Measurements from ENCODE around the gene EPS8L2. TPM values are rescaled to one million over a fixed set of nuclear protein-coding genes. Genes with fewer than 3 reads are reported as not detected.

The EPS8L2 gene
- total and polyA plus RNA-seq, 2 of the 13 experiments (the other 11 are each of a cell fraction or from before 2014, with no cell fraction given) = 89.3 to 416 TPM

GRCh38 chr11:727859-728748 lies 22.1 kb downstream of the EPS8L2 start (continued):
- peak; percentile 52 for TF ChIP-seq MED8 (CRISPR knock-in tag; IDR thresholded peaks at IDR 0.05; ENCODE audit: insufficient replicate concordance)
- no peak for TF ChIP-seq LCORL (IDR thresholded peaks at IDR 0.05)
- TF ChIP-seq LCORL (CRISPR knock-in tag; IDR thresholded peaks at IDR 0.05) = peak; percentile 84
- TF ChIP-seq ZNF160 (CRISPR knock-in tag; IDR thresholded peaks at IDR 0.05) = 0 out of 2 replicates have a peak, but pooled peaks have one; percentile 22
- TF ChIP-seq AGO2 (optimal IDR thresholded peaks at IDR 0.05; ENCODE audit: low read depth, low read length) = peak; percentile 95
- TF ChIP-seq ZNF354B (CRISPR knock-in tag; IDR thresholded peaks at IDR 0.05) = peak; percentile 77; the same call in 1 of the 2 replicates
- peak; percentile 57; the same call in 1 of the 2 replicates for TF ChIP-seq ZFP91 (CRISPR knock-in tag; IDR thresholded peaks at IDR 0.05; ENCODE audit: borderline replicate concordance)
- peak; percentile 29 for TF ChIP-seq RBM22 (optimal IDR thresholded peaks at IDR 0.05; ENCODE audit: low read length)
- TF ChIP-seq FOXK1 (CRISPR knock-in tag; IDR thresholded peaks at IDR 0.05; ENCODE audit: borderline replicate concordance, low read depth) = 0 out of 2 replicates have a peak, but pooled peaks have one; percentile 26
- peak; percentile 54 for TF ChIP-seq GATAD1 (CRISPR knock-in tag; IDR thresholded peaks at IDR 0.05)
- 0 out of 2 replicates have a peak, but pooled peaks have one; percentile 59 for TF ChIP-seq POGZ (CRISPR knock-in tag; IDR thresholded peaks at IDR 0.05)
- peak; percentile 74; the same call in 1 of the 2 replicates for TF ChIP-seq ZNF350 (CRISPR knock-in tag; IDR thresholded peaks at IDR 0.05; ENCODE audit: borderline replicate concordance, low read depth)
- TF ChIP-seq SP1 (IDR thresholded peaks at IDR 0.05) = no peak
- peak; percentile 72 for TF ChIP-seq SP1 (CRISPR knock-in tag; IDR thresholded peaks at IDR 0.05)
- peak; percentile 51; the same call in 1 of the 2 replicates for TF ChIP-seq MAZ (IDR thresholded peaks at IDR 0.05; ENCODE audit: borderline replicate concordance, low read depth, low read length)
- TF ChIP-seq MAZ (CRISPR knock-in tag; IDR thresholded peaks at IDR 0.05; ENCODE audit: low read depth) = peak; percentile 69
- TF ChIP-seq ZFP36 (IDR thresholded peaks at IDR 0.05; ENCODE audit: borderline replicate concordance, low read depth, low read length, partially characterized antibody) = no peak
- TF ChIP-seq ZNF547 (CRISPR knock-in tag; IDR thresholded peaks at IDR 0.05) = peak; percentile 5; the same call in 1 of the 2 replicates
- TF ChIP-seq HNF4G (IDR thresholded peaks at IDR 0.05; ENCODE audit: borderline replicate concordance, low read depth, low read length) = no peak
- TF ChIP-seq HNF4G (CRISPR knock-in tag; IDR thresholded peaks at IDR 0.05; ENCODE audit: borderline replicate concordance, low read depth) = no peak
- TF ChIP-seq ZC3H4 (CRISPR knock-in tag; IDR thresholded peaks at IDR 0.05; ENCODE audit: borderline replicate concordance) = peak; percentile 55; the same call in 1 of the 2 replicates
- 0 out of 2 replicates have a peak, but pooled peaks have one; percentile 52 for TF ChIP-seq NCOA5 (CRISPR knock-in tag; IDR thresholded peaks at IDR 0.05)
- TF ChIP-seq ISL2 (CRISPR knock-in tag; IDR thresholded peaks at IDR 0.05) = peak; percentile 55; the same call in 1 of the 2 replicates
- peak; percentile 11; the same call in 1 of the 2 replicates for TF ChIP-seq ZMYM3 (CRISPR knock-in tag; IDR thresholded peaks at IDR 0.05)
- peak; percentile 86; the same call in 1 of the 2 replicates for TF ChIP-seq HES4 (CRISPR knock-in tag; IDR thresholded peaks at IDR 0.05; ENCODE audit: borderline replicate concordance)
- TF ChIP-seq SALL1 (CRISPR knock-in tag; IDR thresholded peaks at IDR 0.05) = peak; percentile 25; the same call in 1 of the 2 replicates
- peak; percentile 71 for TF ChIP-seq AGO1 (IDR thresholded peaks at IDR 0.05; ENCODE audit: low read depth, low read length, poor library complexity, severe bottlenecking)
- 0 out of 2 replicates have a peak, but pooled peaks have one; percentile 18 for TF ChIP-seq PPARG (CRISPR knock-in tag; conservative IDR thresholded peaks at IDR 0.05)
- TF ChIP-seq TEAD2 (CRISPR knock-in tag; IDR thresholded peaks at IDR 0.05) = no peak
- 0 out of 2 replicates have a peak, but pooled peaks have one; percentile 79 for TF ChIP-seq ZNF572 (CRISPR knock-in tag; IDR thresholded peaks at IDR 0.05)

All from HepG2 (cell line).